Peyer's patch (tissue), 4 donors: ENCODE results near the gene MCF2L. TPM values are rescaled to one million over a fixed set of nuclear protein-coding genes. Genes with fewer than 3 reads are reported as not detected.

Experiments
- DNase-seq, 3 donors: peaks; one replicate each; pipeline ENCODE4 v3.0.0-alpha.2; 2017 to 2019
- H3K27ac ChIP-seq, 4 donors: fragments of 200-600 bp; sonication (generic); one replicate each; pipeline ENCODE4 v1.5.1; 2016 to 2019
- H3K27me3 ChIP-seq, 2 donors: fragments of 200-600 bp; sonication (generic); one replicate each; pipeline ENCODE4 v1.5.1; 2019
- H3K36me3 ChIP-seq, 3 donors: fragments of 200-600 bp; sonication (generic); one replicate each; pipeline ENCODE4 v1.5.1; 2016 to 2019
- H3K4me1 ChIP-seq, 4 donors: fragments of 200-600 bp; sonication (generic); one replicate each; pipeline ENCODE4 v1.5.1; 2016 to 2019
- H3K4me3 ChIP-seq, 4 donors: fragments of 200-600 bp; sonication (generic); 1 replicate in 3 of 4; 2 replicates in 1 of 4; pipeline ENCODE4 v1.5.1; 2016 to 2019; ENCODE audit warnings: mild to moderate bottlenecking in 1 of 4
- H3K9me3 ChIP-seq, 4 donors: fragments of 200-600 bp; sonication (generic); one replicate each; pipeline ENCODE4 v1.5.1; 2016 to 2019; ENCODE audit warnings: mild to moderate bottlenecking in 1 of 4
- CTCF ChIP-seq, 6 experiments: fragments of 450-650 bp in 4 of 6; fragments of 200-600 bp in 2 of 6; sonication (generic) in 1 of 6; IDR thresholded peaks; one replicate each; pipeline ENCODE4 v1.5.1; 2017 to 2019; ENCODE audit warnings: antibody characterized with exemption in 6 of 6, mild to moderate bottlenecking in 3 of 6, moderate library complexity in 1 of 6
- POLR2A ChIP-seq, 2 donors: fragments of 450-650 bp; IDR thresholded peaks; one replicate each; pipeline ENCODE4 v1.5.1; 2017; ENCODE audit warnings: antibody characterized with exemption in 2 of 2, mild to moderate bottlenecking in 2 of 2, moderate library complexity in 2 of 2
- total RNA-seq, 4 donors: library from RNA; depleted of rRNA; stranded (reverse); fragments of >200 nt; gene quantifications; one replicate each; pipeline ENCODE4 v1.1.0, GENCODE V29; 2016

Gene MCF2L
- total RNA-seq, 4 donors from 2014 or later: 81.4 to 165 (median 149) TPM

GRCh38 chr13:113117911-113118260 is 148.9 kb downstream of the MCF2L start:
- H3K9me3 ChIP-seq: no peaks in the 10 kb centered on the region
- DNase-seq: peak in 1 of 3 donors; percentile 22
- H3K4me1 ChIP-seq: no peaks in the 10 kb centered on the region
- no peak overlapping the region for H3K4me3 ChIP-seq
- no peaks in the 10 kb centered on the region for H3K27me3 ChIP-seq
- TF ChIP-seq CTCF (IDR thresholded peaks at IDR 0.05) (no peak), POLR2A (IDR thresholded peaks at IDR 0.05) (no peak)
- H3K27ac ChIP-seq: no peak overlapping the region
- no peaks in the 10 kb centered on the region for H3K36me3 ChIP-seq

GRCh38 chr13:113118261-113119021 is 149.4 kb downstream of the MCF2L start:
- H3K27me3 ChIP-seq: no peaks in the 10 kb centered on the region
- no peaks in the 10 kb centered on the region for H3K9me3 ChIP-seq
- DNase-seq: peak in 1 of 3 donors; percentile 44
- no peak overlapping the region for H3K4me3 ChIP-seq
- peaks cover 0 to 4% (median 0%) of the 10 kb centered on the region in 4 donors for H3K4me1 ChIP-seq
- H3K36me3 ChIP-seq: no peaks in the 10 kb centered on the region
- TF ChIP-seq POLR2A (IDR thresholded peaks at IDR 0.05) (no peak), CTCF (IDR thresholded peaks at IDR 0.05) (no peak)
- no peak overlapping the region for H3K27ac ChIP-seq

- no peaks in the 10 kb centered on the region for H3K36me3 ChIP-seq
- peaks cover 0 to 5% (median 0%) of the 10 kb centered on the region in 4 donors for H3K4me1 ChIP-seq
- no peaks in the 10 kb centered on the region for H3K27me3 ChIP-seq
- no peaks in the 10 kb centered on the region for H3K9me3 ChIP-seq
- TF ChIP-seq CTCF (IDR thresholded peaks at IDR 0.05) (no peak), POLR2A (IDR thresholded peaks at IDR 0.05) (no peak)
- no peak for DNase-seq
- no peak overlapping the region for H3K27ac ChIP-seq
- H3K4me3 ChIP-seq: no peak overlapping the region
These were observed 150.3 kb downstream of the MCF2L start for GRCh38 chr13:113119166-113119821.

- TF ChIP-seq CTCF (IDR thresholded peaks at IDR 0.05) (no peak), POLR2A (IDR thresholded peaks at IDR 0.05) (no peak)
- DNase-seq: no peak
- Histone ChIP-seq H3K9me3 (no peaks in the 10 kb centered on the region), H3K4me1 (peaks cover 0 to 5% (median 0%) of the 10 kb centered on the region in 4 donors), H3K27me3 (no peaks in the 10 kb centered on the region), H3K27ac (no peak overlapping the region), H3K36me3 (no peaks in the 10 kb centered on the region), H3K4me3 (no peak overlapping the region)
These were observed 150.8 kb downstream of the MCF2L start for GRCh38 chr13:113119822-113120189.

GRCh38 chr13:113120300-113121182 is 151.5 kb downstream of the MCF2L start:
- Histone ChIP-seq H3K36me3 (no peaks in the 10 kb centered on the region), H3K27ac (no peak overlapping the region), H3K27me3 (no peaks in the 10 kb centered on the region), H3K9me3 (no peaks in the 10 kb centered on the region), H3K4me1 (peaks cover 0 to 5% (median 0%) of the 10 kb centered on the region in 4 donors), H3K4me3 (no peak overlapping the region)
- peak in 1 of 3 donors; percentile 34 for DNase-seq
- TF ChIP-seq CTCF (IDR thresholded peaks at IDR 0.05) (no peak), POLR2A (IDR thresholded peaks at IDR 0.05) (no peak)
